Measurements from ENCODE around the gene ELL2.

The ELL2 gene

GRCh38 chr5:96004087-96004486, 42.4 kb upstream of the ELL2 start:
- no peak for DNase-seq (ENCODE audit: low spot score)
- no peak for TF ChIP-seq CTCF (conservative IDR thresholded peaks at IDR 0.05; ENCODE audit: low read depth)
- POLR2A ChIA-PET (ENCODE audit: low non-redundant PET), result no interaction called here
- H3K27ac ChIP-seq, result no peak overlapping the region
- CTCF ChIA-PET, result interaction anchor here (0.7 kb wide), 1 partner anchor 224 kb away, joined by 3 read pairs; no protein-coding TSS in a partner anchor

GRCh38 chr5:96001262-96001661, 39.6 kb upstream of the ELL2 start:
- no peak for DNase-seq (ENCODE audit: low spot score)
- CTCF ChIA-PET, result no interaction called here
- no peak for TF ChIP-seq CTCF (conservative IDR thresholded peaks at IDR 0.05; ENCODE audit: low read depth)
- POLR2A ChIA-PET (ENCODE audit: low non-redundant PET), result no interaction called here
- no peak overlapping the region for H3K27ac ChIP-seq

- CTCF ChIA-PET, result interaction anchor here (0.6 kb wide), 1 partner anchor 1878 kb away, joined by 3 read pairs; no protein-coding TSS in a partner anchor
- POLR2A ChIA-PET (ENCODE audit: low non-redundant PET), result no interaction called here
Measured at GRCh38 chr5:96000308-96000707, 38.7 kb upstream of the ELL2 start.

GRCh38 chr5:95996904-95997723, 35.5 kb upstream of the ELL2 start:
- CTCF ChIA-PET, result interaction anchor here (0.5 kb wide), 1 partner anchor 8 kb away, joined by 3 read pairs; no protein-coding TSS in a partner anchor
- POLR2A ChIA-PET (ENCODE audit: low non-redundant PET), result no interaction called here
- no peak overlapping the region for H3K27ac ChIP-seq
- no peak for DNase-seq (ENCODE audit: low spot score)
- TF ChIP-seq CTCF (conservative IDR thresholded peaks at IDR 0.05; ENCODE audit: low read depth), result no peak

More at GRCh38 chr5:96000308-96000707, 38.7 kb upstream of the ELL2 start:
- H3K27ac ChIP-seq, result no peak overlapping the region
- no peak for TF ChIP-seq CTCF (conservative IDR thresholded peaks at IDR 0.05; ENCODE audit: low read depth)
- no peak for DNase-seq (ENCODE audit: low spot score)

- DNase-seq (ENCODE audit: low spot score), result no peak
- no peak overlapping the region for H3K27ac ChIP-seq
- no peak for TF ChIP-seq CTCF (conservative IDR thresholded peaks at IDR 0.05; ENCODE audit: low read depth)
- POLR2A ChIA-PET (ENCODE audit: low non-redundant PET), result no interaction called here
- CTCF ChIA-PET, result interaction anchor here (0.6 kb wide), 1 partner anchor 756 kb away, joined by 3 read pairs; no protein-coding TSS in a partner anchor
Measured at GRCh38 chr5:95995962-95996489, 34.4 kb upstream of the ELL2 start.

- ChIA-PET POLR2A (ENCODE audit: low non-redundant PET) (no interaction called here), CTCF (no interaction called here)
- no peak for DNase-seq (ENCODE audit: low spot score)
- no peak overlapping the region for H3K27ac ChIP-seq
- no peak for TF ChIP-seq CTCF (conservative IDR thresholded peaks at IDR 0.05; ENCODE audit: low read depth)
Measured at GRCh38 chr5:95993776-95994175, 32.1 kb upstream of the ELL2 start.

All from RWPE1 (cell line).